Stimulated activated naive CD8-positive, alpha-beta T cell treated with anti-CD3 and anti-CD28 coated beads, Interleukin-15, Interleukin-2, amounts not matched to agents 100 U/mL and 50 U/mL, for 24 hours (primary cell): ENCODE measurements around the gene ATP10B.
"Not testable (repeated sequence)": the region's sequence is repeated elsewhere in the genome, so short reads cannot be mapped to it uniquely, and the experiment has no call there.

Experiments used
- ATAC-seq: fragments of 150-1000 bp; cut with Tn5 transposase; one replicate; pipeline ENCODE4 v1.10.0; 2021
- DNase-seq: peaks from one replicate; pipeline ENCODE4 v3.0.0; 2021

Gene ATP10B

GRCh38 chr5:160750938-160751657 lies 100.9 kb downstream of the ATP10B start:
- ATAC-seq (no peak), DNase-seq (no peak)

- DNase-seq, result no peak
These were observed 102.3 kb downstream of the ATP10B start for GRCh38 chr5:160749682-160750081.

GRCh38 chr5:160749026-160749425 lies 103.0 kb downstream of the ATP10B start:
- ATAC-seq, result no peak
- no peak for DNase-seq

More at GRCh38 chr5:160749682-160750081, 102.3 kb downstream of the ATP10B start:
- no peak for ATAC-seq

GRCh38 chr5:160747987-160748386 lies 104.0 kb downstream of the ATP10B start:
- DNase-seq, result no peak

GRCh38 chr5:160747559-160747958 lies 104.5 kb downstream of the ATP10B start:
- DNase-seq (no peak), ATAC-seq (no peak)

More at GRCh38 chr5:160747987-160748386, 104.0 kb downstream of the ATP10B start:
- peak; percentile 26 for ATAC-seq

- no peak for DNase-seq
These were observed 107.5 kb downstream of the ATP10B start for GRCh38 chr5:160744268-160745101.

GRCh38 chr5:160743027-160743426 lies 109.0 kb downstream of the ATP10B start:
- DNase-seq (no peak), ATAC-seq (no peak)

More at GRCh38 chr5:160744268-160745101, 107.5 kb downstream of the ATP10B start:
- no peak for ATAC-seq

- ATAC-seq (no peak), DNase-seq (no peak)
These were observed 109.6 kb downstream of the ATP10B start for GRCh38 chr5:160742446-160742845.

- no peak for DNase-seq
- ATAC-seq, result no peak
These were observed 124.6 kb downstream of the ATP10B start for GRCh38 chr5:160727296-160727997.

GRCh38 chr5:160726721-160727120 lies 125.3 kb downstream of the ATP10B start:
- no peak for ATAC-seq
- no peak for DNase-seq

- ATAC-seq, result no peak
- no peak for DNase-seq
These were observed 131.2 kb downstream of the ATP10B start for GRCh38 chr5:160720822-160721221.

- not testable (repeated sequence) for DNase-seq, ATAC-seq
These were observed 136.5 kb downstream of the ATP10B start for GRCh38 chr5:160715508-160715907.

GRCh38 chr5:160703547-160704189 lies 148.3 kb downstream of the ATP10B start:
- ATAC-seq (no peak), DNase-seq (no peak)

GRCh38 chr5:160702934-160703333 lies 149.1 kb downstream of the ATP10B start:
- ATAC-seq (peak; percentile 43), DNase-seq (no peak)

- DNase-seq (no peak), ATAC-seq (no peak)
These were observed 149.7 kb downstream of the ATP10B start for GRCh38 chr5:160702311-160702803.

- ATAC-seq (peak; percentile 28), DNase-seq (no peak)
These were observed 150.6 kb downstream of the ATP10B start for GRCh38 chr5:160701403-160701802.

- DNase-seq (no peak), ATAC-seq (no peak)
These were observed 152.7 kb downstream of the ATP10B start for GRCh38 chr5:160699301-160699700.

GRCh38 chr5:160697281-160697680 lies 154.7 kb downstream of the ATP10B start:
- no peak for ATAC-seq
- no peak for DNase-seq

- no peak for ATAC-seq
- DNase-seq, result no peak
These were observed 157.1 kb downstream of the ATP10B start for GRCh38 chr5:160694896-160695295.

- DNase-seq, result no peak
- ATAC-seq, result no peak
These were observed 158.1 kb downstream of the ATP10B start for GRCh38 chr5:160693831-160694465.

- no peak for DNase-seq
- ATAC-seq, result no peak
These were observed 159.7 kb downstream of the ATP10B start for GRCh38 chr5:160692271-160692670.
